ENCODE results near the gene VGF. TPM values are rescaled to one million over a fixed set of nuclear protein-coding genes. Genes with fewer than 3 reads are reported as not detected.

Gene VGF
- total and polyA plus RNA-seq, 2 donors (not counting 3 experiments of a cell fraction or from before 2014, with no cell fraction given) = 0.03 TPM; not detected in 1

DNA sequence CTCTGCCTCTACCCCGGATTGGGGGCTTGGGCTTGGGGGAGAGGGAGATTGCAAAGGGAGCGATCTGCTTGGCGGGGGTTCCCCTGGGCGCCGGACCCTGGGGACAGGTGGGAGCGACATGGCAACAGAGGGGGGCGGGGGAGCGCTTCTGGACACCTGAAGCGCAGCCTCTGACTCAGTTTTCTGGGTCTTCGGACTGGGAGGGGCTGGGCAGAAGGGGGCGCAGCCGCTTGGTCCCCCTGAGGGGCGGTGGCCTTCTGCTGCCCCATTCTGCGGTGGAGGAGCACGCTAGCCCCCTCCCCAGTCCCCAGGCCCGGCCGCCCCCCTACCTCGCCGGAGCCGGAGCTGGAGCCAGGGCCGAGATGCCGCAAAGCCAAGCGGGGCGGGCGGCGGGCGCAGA is 14.3 kb upstream of the VGF start:
- H2AFZ ChIP-seq (ENCODE audit: low read depth, low read length) = no peak overlapping the region
- FAIRE-seq = no peak
- H4K20me1 ChIP-seq (replicated peaks; ENCODE audit: control insufficient read depth, extremely low read depth, insufficient read depth, low read length) = no peaks in the 10 kb centered on the region
- no peak overlapping the region for H3K4me2 ChIP-seq (ENCODE audit: insufficient read depth, low read length)
- H3K9me1 ChIP-seq (replicated peaks; ENCODE audit: control insufficient read depth, extremely low read depth, insufficient read depth, low read length) = no peaks in the 10 kb centered on the region
- dilution Hi-C loops (cut with MboI; ENCODE audit: extremely low pct_ligation_motif_present, low sequenced_read_pairs) = no loop called here
- H3K9me3 ChIP-seq (replicated peaks; ENCODE audit: control insufficient read depth, insufficient read depth, low read length) = no peaks in the 10 kb centered on the region
- no peak overlapping the region for H3K4me3 ChIP-seq (replicated peaks in 1 of 3; ENCODE audit: insufficient read depth in 1 of 3, low read depth in 1 of 3, low read length in 3 of 3)
- no peak overlapping the region for H3K9ac ChIP-seq (replicated peaks; ENCODE audit: extremely low read depth, insufficient read depth, low read length)
- DNase-seq (ENCODE audit: low read depth, low spot score) = no peak
- POLR2A ChIA-PET = no interaction called here
- H3K4me1 ChIP-seq (ENCODE audit: control insufficient read depth, extremely low read depth, insufficient read depth, low read length) = no peaks in the 10 kb centered on the region
- intact Hi-C loops (cut with micrococcal nuclease) = loop anchor here (10.0 kb wide), 1 partner anchor 555 kb away; no protein-coding TSS in a partner anchor
- BruUV-seq (replicated peaks) = no TSS peak
- peaks cover 41 to 52% of the 10 kb centered on the region in 2 experiments for H3K27me3 ChIP-seq (ENCODE audit: control insufficient read depth in 2 of 2, insufficient read depth in 2 of 2, low read length in 2 of 2)
- H3K27ac ChIP-seq (ENCODE audit: insufficient read depth, low read depth, low read length) = no peak overlapping the region
- CTCF ChIA-PET = interaction anchor here (1.0 kb wide), 2 partner anchors 13 to 36 kb away, joined by 4 to 5 read pairs; no protein-coding TSS in a partner anchor
- no peaks in the 10 kb centered on the region for H3K79me2 ChIP-seq (ENCODE audit: control insufficient read depth, insufficient read depth, low read length)
- TF ChIP-seq EZH2 (IDR thresholded peaks at IDR 0.05; ENCODE audit: borderline replicate concordance, low read depth, low read length, severe bottlenecking) (no peak), POLR2A (IDR thresholded peaks at IDR 0.05; ENCODE audit: low read depth, low read length) (no peak)
- H3K36me3 ChIP-seq (ENCODE audit: control insufficient read depth in 2 of 2, extremely low read depth in 1 of 2, insufficient read depth in 2 of 2, low read length in 2 of 2) = no peaks in the 10 kb centered on the region

DNA sequence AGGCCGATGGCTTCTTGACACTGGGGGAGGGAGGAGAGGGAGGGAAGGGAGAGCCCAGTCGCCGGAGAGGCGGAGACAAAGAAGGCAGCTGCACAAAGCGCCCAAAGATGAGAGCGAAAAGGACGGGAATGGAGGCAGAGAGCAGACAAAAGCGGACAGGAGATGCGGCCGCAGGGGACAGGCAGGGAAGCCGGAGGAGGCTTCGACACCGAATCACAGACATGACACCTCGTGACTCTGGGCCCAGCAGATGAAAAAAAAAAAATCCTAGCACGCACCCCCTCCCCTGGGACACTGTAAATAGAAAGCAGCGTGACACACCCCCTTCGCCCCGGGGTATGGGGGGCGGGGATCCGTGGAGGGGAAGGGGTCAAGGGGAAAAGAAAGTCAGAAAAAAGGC is 13.7 kb upstream of the VGF start:
- no peaks in the 10 kb centered on the region for H3K79me2 ChIP-seq (ENCODE audit: control insufficient read depth, insufficient read depth, low read length)
- dilution Hi-C loops (cut with MboI; ENCODE audit: extremely low pct_ligation_motif_present, low sequenced_read_pairs) = no loop called here

More for the DNA sequence above, 13.7 kb upstream of the VGF start:
- no peak for TF ChIP-seq EZH2 (IDR thresholded peaks at IDR 0.05; ENCODE audit: borderline replicate concordance, low read depth, low read length, severe bottlenecking)
- TF ChIP-seq, protein P1, sequence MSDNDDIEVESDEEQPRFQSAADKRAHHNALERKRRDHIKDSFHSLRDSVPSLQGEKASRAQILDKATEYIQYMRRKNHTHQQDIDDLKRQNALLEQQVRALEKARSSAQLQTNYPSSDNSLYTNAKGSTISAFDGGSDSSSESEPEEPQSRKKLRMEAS (IDR thresholded peaks at IDR 0.05; ENCODE audit: insufficient read depth, insufficient read length) = no peak
- no peak for TF ChIP-seq POLR2A (IDR thresholded peaks at IDR 0.05; ENCODE audit: low read depth, low read length)
- TF ChIP-seq MYC (IDR thresholded peaks at IDR 0.05; ENCODE audit: low read depth, low read length) = no peak
- TF ChIP-seq, protein P2, sequence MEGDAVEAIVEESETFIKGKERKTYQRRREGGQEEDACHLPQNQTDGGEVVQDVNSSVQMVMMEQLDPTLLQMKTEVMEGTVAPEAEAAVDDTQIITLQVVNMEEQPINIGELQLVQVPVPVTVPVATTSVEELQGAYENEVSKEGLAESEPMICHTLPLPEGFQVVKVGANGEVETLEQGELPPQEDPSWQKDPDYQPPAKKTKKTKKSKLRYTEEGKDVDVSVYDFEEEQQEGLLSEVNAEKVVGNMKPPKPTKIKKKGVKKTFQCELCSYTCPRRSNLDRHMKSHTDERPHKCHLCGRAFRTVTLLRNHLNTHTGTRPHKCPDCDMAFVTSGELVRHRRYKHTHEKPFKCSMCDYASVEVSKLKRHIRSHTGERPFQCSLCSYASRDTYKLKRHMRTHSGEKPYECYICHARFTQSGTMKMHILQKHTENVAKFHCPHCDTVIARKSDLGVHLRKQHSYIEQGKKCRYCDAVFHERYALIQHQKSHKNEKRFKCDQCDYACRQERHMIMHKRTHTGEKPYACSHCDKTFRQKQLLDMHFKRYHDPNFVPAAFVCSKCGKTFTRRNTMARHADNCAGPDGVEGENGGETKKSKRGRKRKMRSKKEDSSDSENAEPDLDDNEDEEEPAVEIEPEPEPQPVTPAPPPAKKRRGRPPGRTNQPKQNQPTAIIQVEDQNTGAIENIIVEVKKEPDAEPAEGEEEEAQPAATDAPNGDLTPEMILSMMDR (IDR thresholded peaks at IDR 0.05; ENCODE audit: extremely low read depth in 1 of 2, insufficient read depth in 1 of 2, low read depth in 1 of 2, low read length in 2 of 2) = no peak
- TF ChIP-seq POLR2AphosphoS5 (IDR thresholded peaks at IDR 0.05; ENCODE audit: insufficient read depth, low read depth, low read length) = no peak
- Histone ChIP-seq H3K27ac (ENCODE audit: insufficient read depth, low read depth, low read length) (no peak overlapping the region), H4K20me1 (replicated peaks; ENCODE audit: control insufficient read depth, extremely low read depth, insufficient read depth, low read length) (no peaks in the 10 kb centered on the region), H3K9me3 (replicated peaks; ENCODE audit: control insufficient read depth, insufficient read depth, low read length) (no peaks in the 10 kb centered on the region), H3K27me3 (ENCODE audit: control insufficient read depth in 2 of 2, insufficient read depth in 2 of 2, low read length in 2 of 2) (peaks cover 47 to 58% of the 10 kb centered on the region in 2 experiments), H3K4me3 (replicated peaks in 1 of 3; ENCODE audit: insufficient read depth in 1 of 3, low read depth in 1 of 3, low read length in 3 of 3) (no peak overlapping the region), H3K4me2 (ENCODE audit: insufficient read depth, low read length) (no peak overlapping the region), H3K9me1 (replicated peaks; ENCODE audit: control insufficient read depth, extremely low read depth, insufficient read depth, low read length) (no peaks in the 10 kb centered on the region), H3K9ac (replicated peaks; ENCODE audit: extremely low read depth, insufficient read depth, low read length) (no peak overlapping the region), H3K4me1 (ENCODE audit: control insufficient read depth, extremely low read depth, insufficient read depth, low read length) (no peaks in the 10 kb centered on the region), H2AFZ (ENCODE audit: low read depth, low read length) (no peak overlapping the region), H3K36me3 (ENCODE audit: control insufficient read depth in 2 of 2, extremely low read depth in 1 of 2, insufficient read depth in 2 of 2, low read length in 2 of 2) (no peaks in the 10 kb centered on the region)
- BruUV-seq (replicated peaks) = no TSS peak
- intact Hi-C loops (cut with micrococcal nuclease) = loop anchor here (10.0 kb wide), 1 partner anchor 556 kb away; no protein-coding TSS in a partner anchor
- CTCF ChIA-PET = interaction anchor here (0.7 to 6.3 kb wide), 3 partner anchors 13 to 139 kb away, joined by 4 to 39 read pairs (median 9); no protein-coding TSS in a partner anchor
- DNase-seq (ENCODE audit: low read depth, low spot score) = no peak
- FAIRE-seq = no peak
- POLR2A ChIA-PET = no interaction called here

All from endothelial cell of umbilical vein (primary cell).